HepG2 (cell line): Measurements from ENCODE around the gene CSK. TPM values are rescaled to one million over a fixed set of nuclear protein-coding genes. Genes with fewer than 3 reads are reported as not detected.

ENCODE experiments used
- AFF4 ChIP-seq: sonication (generic); formaldehyde crosslinking; IDR thresholded peaks from 2 replicates; pipeline ENCODE4 v1.4.0; 2020; ENCODE audit warnings: missing genetic modification reagents
- KAT7 ChIP-seq: IDR thresholded peaks from 2 replicates; pipeline ENCODE4 v1.6.1; 2018; ENCODE audit warnings: borderline replicate concordance, missing compliant biosample characterization
- MYNN ChIP-seq: sonication (generic); formaldehyde crosslinking; IDR thresholded peaks from 2 replicates; pipeline ENCODE4 v1.4.0; 2020; ENCODE audit warnings: mild to moderate bottlenecking, low read depth, missing genetic modification reagents
- ONECUT2 ChIP-seq: sonication (generic); formaldehyde crosslinking; IDR thresholded peaks from 2 replicates; pipeline ENCODE4 v1.4.0; 2020; ENCODE audit warnings: missing genetic modification reagents
- PAX8 ChIP-seq: sonication (generic); formaldehyde crosslinking; IDR thresholded peaks from 2 replicates; pipeline ENCODE4 v1.8.0; 2022; ENCODE audit warnings: mild to moderate bottlenecking, missing genetic modification reagents, borderline replicate concordance
- PRDM10 ChIP-seq: sonication (generic); formaldehyde crosslinking; IDR thresholded peaks from 2 replicates; pipeline ENCODE4 v1.4.0; 2020; ENCODE audit warnings: low read depth, missing genetic modification reagents
- SRSF4 ChIP-seq: fragments of 200-400 bp; formaldehyde crosslinking; IDR thresholded peaks from one replicate; pipeline ENCODE4 v1.6.1; 2018; ENCODE audit warnings: mild to moderate bottlenecking, low read depth, low read length, moderate library complexity; ENCODE audit not compliant: poor library complexity, severe bottlenecking
- ZFP1 ChIP-seq: IDR thresholded peaks from 2 replicates; pipeline ENCODE4 v1.6.1; 2016
- ZMYM4 ChIP-seq: sonication (generic); formaldehyde crosslinking; IDR thresholded peaks from 2 replicates; pipeline ENCODE4 v1.8.1; 2023; ENCODE audit warnings: mild to moderate bottlenecking, missing genetic modification reagents
- ZNF317 ChIP-seq: sonication (generic); formaldehyde crosslinking; IDR thresholded peaks from 2 replicates; pipeline ENCODE4 v1.5.0; 2020; ENCODE audit warnings: mild to moderate bottlenecking, missing genetic modification reagents
- ZNF318 ChIP-seq: sonication (generic); formaldehyde crosslinking; IDR thresholded peaks from 2 replicates; pipeline ENCODE4 v1.4.0; 2020; ENCODE audit warnings: mild to moderate bottlenecking, missing genetic modification reagents
- ZNF737 ChIP-seq: sonication (generic); formaldehyde crosslinking; IDR thresholded peaks from 2 replicates; pipeline ENCODE4 v1.5.0; 2020; ENCODE audit warnings: missing genetic modification reagents, mild to moderate bottlenecking, borderline replicate concordance
- polyA plus RNA-seq, 8 experiments: library from polyadenylated mRNA; depleted of rRNA in 3 of 8; stranded (reverse) in 7 of 8; unstranded in 1 of 8; fragments of >200 nt; fragmentation: Illumina TruSeq in 4 of 8; extraction: Trizol in 4 of 8; gene quantifications; 2 replicates each; pipeline versions ENCODE4 v1.2.1 to v1.2.3, GENCODE V29; 2011 to 2016; ENCODE audit warnings: low read depth in 4 of 8, missing spikeins in 1 of 8, mixed read lengths in 1 of 8; ENCODE audit not compliant: insufficient read depth in 1 of 8
- total RNA-seq, 5 experiments: library from RNA; depleted of rRNA; stranded (reverse); fragments of >200 nt; fragmentation: Illumina TruSeq; extraction: Trizol; gene quantifications; 2 replicates each; pipeline ENCODE4 v1.2.3, GENCODE V29; 2016; ENCODE audit warnings: low read depth in 1 of 5

The CSK gene
- total and polyA plus RNA-seq, 2 of the 13 experiments (the other 11 are each of a cell fraction or from before 2014, with no cell fraction given) = 12.5 to 21.3 TPM

- TF ChIP-seq ZNF318 (CRISPR knock-in tag) = no peak
- TF ChIP-seq SRSF4 = no peak
- TF ChIP-seq AFF4 (CRISPR knock-in tag) = no peak
- no peak for TF ChIP-seq ZFP1 (CRISPR knock-in tag)
- TF ChIP-seq ONECUT2 (CRISPR knock-in tag) = no peak
- TF ChIP-seq ZNF737 (CRISPR knock-in tag) = peak; percentile 42; the same call in 1 of the 2 replicates
- TF ChIP-seq KAT7 (CRISPR knock-in tag) = no peak
- no peak for TF ChIP-seq PRDM10 (CRISPR knock-in tag)
- TF ChIP-seq ZNF317 (CRISPR knock-in tag) = no peak
- no peak for TF ChIP-seq MYNN (CRISPR knock-in tag)
- no peak for TF ChIP-seq PAX8 (CRISPR knock-in tag)
- TF ChIP-seq ZMYM4 = 0 out of 2 replicates have a peak, but pooled peaks have one; percentile 32
These were observed 18.1 kb downstream of the CSK start (continued) for GRCh38 chr15:74799856-74800558.
